H9 (cell line): Measurements from ENCODE around the gene FBXO21. TPM values are rescaled to one million over a fixed set of nuclear protein-coding genes. Genes with fewer than 3 reads are reported as not detected.

Experiments used
- DNase-seq: peaks from one replicate; pipeline ENCODE4 v3.0.0-alpha.2; 2017
- H2AFZ ChIP-seq: one replicate; pipeline ENCODE4 v1.6.1; 2013; ENCODE audit warnings: mild to moderate bottlenecking, low read length, control low read depth, moderate library complexity
- H2AK5ac ChIP-seq: 2 replicates; pipeline ENCODE4 v1.6.1; 2013; ENCODE audit warnings: low read length, control low read depth, mixed read lengths; ENCODE audit not compliant: insufficient read length
- H2BK120ac ChIP-seq: one replicate; pipeline ENCODE4 v1.6.1; 2013; ENCODE audit warnings: low read depth, mild to moderate bottlenecking, low read length, control low read depth, inconsistent platforms; ENCODE audit not compliant: poor library complexity, severe bottlenecking
- H2BK12ac ChIP-seq: 2 replicates; pipeline ENCODE4 v1.6.1; 2013; ENCODE audit warnings: low read length, control low read depth, mixed read lengths, low read depth; ENCODE audit not compliant: insufficient read length
- H2BK15ac ChIP-seq: 2 replicates; pipeline ENCODE4 v1.6.1; 2013; ENCODE audit warnings: low read depth, low read length, control low read depth
- H2BK20ac ChIP-seq: one replicate; pipeline ENCODE4 v1.6.1; 2013; ENCODE audit warnings: low read depth, mild to moderate bottlenecking, low read length, control low read depth, inconsistent platforms; ENCODE audit not compliant: poor library complexity, severe bottlenecking
- H2BK5ac ChIP-seq: 2 replicates; pipeline ENCODE4 v1.6.1; 2013; ENCODE audit warnings: low read length, control low read depth, mixed read lengths; ENCODE audit not compliant: insufficient read length
- H3K14ac ChIP-seq: 2 replicates; pipeline ENCODE4 v1.6.1; 2013; ENCODE audit warnings: low read length, control low read depth; ENCODE audit not compliant: insufficient read depth
- H3K18ac ChIP-seq: 2 replicates; pipeline ENCODE4 v1.6.1; 2013; ENCODE audit warnings: low read depth, mild to moderate bottlenecking, mixed read lengths, low read length, control low read depth; ENCODE audit not compliant: insufficient read length
- H3K23ac ChIP-seq: 2 replicates; pipeline ENCODE4 v1.6.1; 2013; ENCODE audit warnings: low read length, control low read depth, mixed read lengths, low read depth; ENCODE audit not compliant: insufficient read length
- H3K23me2 ChIP-seq: 2 replicates; pipeline ENCODE4 v1.6.1; 2013; ENCODE audit warnings: low read depth, mild to moderate bottlenecking, mixed read lengths, low read length, control low read depth; ENCODE audit not compliant: insufficient read length, poor library complexity, severe bottlenecking
- H3K27ac ChIP-seq: 2 replicates; pipeline ENCODE4 v1.5.1; 2013; ENCODE audit warnings: low read length, control low read depth, mixed read lengths, low read depth; ENCODE audit not compliant: insufficient read length
- H3K27me3 ChIP-seq: 2 replicates; pipeline ENCODE4 v1.6.1; 2013; ENCODE audit warnings: low read length, control low read depth, inconsistent platforms; ENCODE audit not compliant: insufficient read depth
- H3K4ac ChIP-seq: 2 replicates; pipeline ENCODE4 v1.6.1; 2013; ENCODE audit warnings: low read depth, mild to moderate bottlenecking, control low read depth, inconsistent platforms, low read length, moderate library complexity
- H3K4me1 ChIP-seq: 2 replicates; pipeline ENCODE4 v1.6.1; 2013; ENCODE audit warnings: low read length, control low read depth, inconsistent platforms; ENCODE audit not compliant: insufficient read depth
- H3K4me2 ChIP-seq: 2 replicates; pipeline ENCODE4 v1.6.1; 2013; ENCODE audit warnings: low read length, control low read depth, mixed read lengths; ENCODE audit not compliant: insufficient read length, insufficient read depth
- H3K56ac ChIP-seq: 2 replicates; pipeline ENCODE4 v1.6.1; 2013; ENCODE audit warnings: low read depth, mild to moderate bottlenecking, mixed read lengths, low read length, control low read depth; ENCODE audit not compliant: insufficient read length
- H3K79me1 ChIP-seq: 2 replicates; pipeline ENCODE4 v1.6.1; 2013; ENCODE audit warnings: low read depth, mild to moderate bottlenecking, moderate library complexity, low read length, control low read depth, inconsistent platforms; ENCODE audit not compliant: insufficient read depth, poor library complexity, severe bottlenecking
- H3K79me2 ChIP-seq: 2 replicates; pipeline ENCODE4 v1.6.1; 2013; ENCODE audit warnings: low read length, control low read depth, inconsistent platforms; ENCODE audit not compliant: insufficient read depth
- H3K9ac ChIP-seq: 2 replicates; pipeline ENCODE4 v1.6.1; 2013; ENCODE audit warnings: low read length, control low read depth, mixed read lengths; ENCODE audit not compliant: insufficient read length; ENCODE audit errors: extremely low read depth
- H3K9me3 ChIP-seq: one replicate; pipeline ENCODE4 v1.6.1; 2013; ENCODE audit warnings: low read depth, low read length, inconsistent platforms; ENCODE audit not compliant: control insufficient read depth
- H3T11ph ChIP-seq: one replicate; pipeline ENCODE4 v1.6.1; 2013; ENCODE audit warnings: mild to moderate bottlenecking, low read length, control low read depth, inconsistent platforms
- H4K20me1 ChIP-seq: one replicate; pipeline ENCODE4 v1.6.1; 2013; ENCODE audit not compliant: control insufficient read depth, insufficient read length, insufficient read depth
- H4K5ac ChIP-seq: 2 replicates; pipeline ENCODE4 v1.6.1; 2013; ENCODE audit warnings: low read depth, mild to moderate bottlenecking, mixed read lengths, low read length, control low read depth; ENCODE audit not compliant: insufficient read length
- H4K8ac ChIP-seq: replicated peaks from 2 replicates; pipeline ENCODE4 v1.6.1; 2013; ENCODE audit warnings: low read length, control low read depth, mixed read lengths, low read depth; ENCODE audit not compliant: insufficient read length
- H4K91ac ChIP-seq: 2 replicates; pipeline ENCODE4 v1.6.1; 2013; ENCODE audit warnings: low read depth, mild to moderate bottlenecking, moderate library complexity, mixed read lengths, low read length, control low read depth; ENCODE audit not compliant: insufficient read length
- H3K27ac Mint-ChIP-seq, 3 experiments: 2 replicates in 2 of 3; 3 replicates in 1 of 3; pipeline ENCODE4 v1.8.0; 2020 to 2021; ENCODE audit warnings: mixed read lengths in 3 of 3, mild to moderate bottlenecking in 1 of 3, moderate library complexity in 1 of 3
- H3K27me3 Mint-ChIP-seq: 2 replicates; pipeline ENCODE4 v1.8.0; 2021; ENCODE audit warnings: low read depth, mild to moderate bottlenecking, moderate library complexity, mixed read lengths
- H3K36me3 Mint-ChIP-seq, 3 experiments: 2 replicates in 2 of 3; 3 replicates in 1 of 3; pipeline ENCODE4 v1.8.0; 2020 to 2021; ENCODE audit warnings: low read depth in 3 of 3, mixed read lengths in 3 of 3; ENCODE audit not compliant: insufficient read depth in 1 of 3
- H3K4me1 Mint-ChIP-seq, 2 experiments: 2 replicates each; pipeline ENCODE4 v1.8.0; 2020; ENCODE audit warnings: mixed read lengths in 2 of 2
- H3K4me3 Mint-ChIP-seq, 2 experiments: 2 replicates in 1 of 2; 3 replicates in 1 of 2; pipeline ENCODE4 v1.8.0; 2020 to 2021; ENCODE audit warnings: mild to moderate bottlenecking in 2 of 2, mixed read lengths in 2 of 2, moderate library complexity in 1 of 2
- H3K9me3 Mint-ChIP-seq, 2 experiments: 2 replicates in 1 of 2; 3 replicates in 1 of 2; pipeline ENCODE4 v1.8.0; 2020; ENCODE audit warnings: mild to moderate bottlenecking in 2 of 2, mixed read lengths in 2 of 2, moderate library complexity in 1 of 2
- WGBS: extraction: QIAGEN DNeasy Blood & Tissue Kit; methylation state at CpG from one replicate; pipeline ENCODE4 v1.1.7; 2013; ENCODE audit warnings: missing lambda C conversion rate, low lambda C conversion rate, mixed read lengths; ENCODE audit not compliant: insufficient read length; ENCODE audit errors: extremely low coverage; 5-methylcytosine and 5-hydroxymethylcytosine counted together
- total RNA-seq: library from RNA; stranded (reverse); gene quantifications from 2 replicates; pipeline ENCODE4 v1.2.1, GENCODE V29; 2021
- TF ChIP-seq, protein P1 (sequence below): fragments of 200-600 bp; sonication (generic); conservative IDR thresholded peaks from 3 replicates; pipeline ENCODE4 v1.8.0; 2021; ENCODE audit warnings: antibody characterized with exemption, mild to moderate bottlenecking

FBXO21 gene
- total RNA-seq, 1 experiment from 2014 or later, result 58.6 TPM

DNA sequence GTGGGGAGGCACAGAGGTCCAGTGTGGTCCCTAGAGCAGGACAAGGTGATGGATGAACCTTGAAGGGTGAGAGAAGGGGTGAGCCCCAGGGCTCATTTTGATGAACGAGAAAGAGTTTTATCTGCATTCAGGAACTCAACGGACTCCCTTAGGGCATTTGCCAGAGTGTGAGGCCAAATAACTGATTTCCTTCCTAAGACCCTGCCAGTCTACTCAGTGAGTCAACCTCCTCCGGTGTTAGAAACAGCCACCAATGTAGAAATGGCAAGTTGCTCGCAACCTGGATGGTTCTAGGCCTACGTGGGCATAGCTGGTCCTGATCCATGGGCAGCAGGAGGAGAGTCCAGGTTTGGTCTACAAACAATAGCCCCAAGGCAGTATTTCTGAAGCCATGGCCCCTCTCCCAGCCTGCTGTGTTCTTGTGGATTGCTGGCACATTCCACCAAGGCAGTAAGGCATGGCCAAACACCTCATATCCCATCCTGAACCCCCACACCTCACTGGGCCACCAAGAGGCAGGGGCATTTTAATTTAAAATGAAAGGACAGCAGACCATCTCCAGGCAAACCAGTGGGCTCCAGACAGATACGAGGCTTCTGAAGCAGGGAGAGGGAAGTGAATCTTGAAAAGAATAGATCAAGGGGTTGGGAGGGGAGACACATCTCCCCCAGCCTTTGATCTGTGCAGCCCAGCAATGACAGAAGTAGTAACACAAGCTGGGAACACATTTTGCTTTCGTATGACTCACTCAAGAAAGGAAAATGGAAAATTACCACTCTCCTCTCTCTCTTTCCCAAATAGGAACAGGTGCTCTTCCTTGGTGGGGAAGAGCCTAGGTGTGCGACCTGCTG, 65.6 kb downstream of the FBXO21 start:
- H4K91ac ChIP-seq, result no peak overlapping the region
- no peak overlapping the region for H3K14ac ChIP-seq
- no peak overlapping the region for H2BK12ac ChIP-seq
- H3K9me3 ChIP-seq, result no peaks in the 10 kb centered on the region
- no peak overlapping the region for H3K27ac ChIP-seq
- H2BK5ac ChIP-seq, result no peak overlapping the region
- no peaks in the 10 kb centered on the region for H3K79me2 ChIP-seq
- no peak overlapping the region for H3K4me2 ChIP-seq
- no peak overlapping the region for H3K9ac ChIP-seq
- Mint-ChIP-seq H3K4me3 (no peak overlapping the region), H3K36me3 (peaks cover 0 to 7% (median 5%) of the 10 kb centered on the region in 3 experiments; a peak in 5 of 7 replicates), H3K27me3 (no peaks in the 10 kb centered on the region; the same call in 1 of the 2 replicates), H3K9me3 (peaks cover 9 to 12% of the 10 kb centered on the region in 2 experiments), H3K27ac (no peak overlapping the region), H3K4me1 (peaks cover 0 to 4% of the 10 kb centered on the region in 2 experiments; a peak in 2 of 4 replicates)
- H2AFZ ChIP-seq, result no peak overlapping the region
- no peak overlapping the region for H2BK15ac ChIP-seq
- H3K18ac ChIP-seq, result no peak overlapping the region
- H4K5ac ChIP-seq, result no peak overlapping the region
- no peak overlapping the region for H3T11ph ChIP-seq
- H3K79me1 ChIP-seq, result no peaks in the 10 kb centered on the region
- H3K4ac ChIP-seq, result no peak overlapping the region
- no peak overlapping the region for H2BK20ac ChIP-seq
- H3K56ac ChIP-seq, result no peak overlapping the region
- no peaks in the 10 kb centered on the region for H3K4me1 ChIP-seq
- TF ChIP-seq, protein P1, sequence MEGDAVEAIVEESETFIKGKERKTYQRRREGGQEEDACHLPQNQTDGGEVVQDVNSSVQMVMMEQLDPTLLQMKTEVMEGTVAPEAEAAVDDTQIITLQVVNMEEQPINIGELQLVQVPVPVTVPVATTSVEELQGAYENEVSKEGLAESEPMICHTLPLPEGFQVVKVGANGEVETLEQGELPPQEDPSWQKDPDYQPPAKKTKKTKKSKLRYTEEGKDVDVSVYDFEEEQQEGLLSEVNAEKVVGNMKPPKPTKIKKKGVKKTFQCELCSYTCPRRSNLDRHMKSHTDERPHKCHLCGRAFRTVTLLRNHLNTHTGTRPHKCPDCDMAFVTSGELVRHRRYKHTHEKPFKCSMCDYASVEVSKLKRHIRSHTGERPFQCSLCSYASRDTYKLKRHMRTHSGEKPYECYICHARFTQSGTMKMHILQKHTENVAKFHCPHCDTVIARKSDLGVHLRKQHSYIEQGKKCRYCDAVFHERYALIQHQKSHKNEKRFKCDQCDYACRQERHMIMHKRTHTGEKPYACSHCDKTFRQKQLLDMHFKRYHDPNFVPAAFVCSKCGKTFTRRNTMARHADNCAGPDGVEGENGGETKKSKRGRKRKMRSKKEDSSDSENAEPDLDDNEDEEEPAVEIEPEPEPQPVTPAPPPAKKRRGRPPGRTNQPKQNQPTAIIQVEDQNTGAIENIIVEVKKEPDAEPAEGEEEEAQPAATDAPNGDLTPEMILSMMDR, result no peak
- H3K23ac ChIP-seq, result no peak overlapping the region
- no peaks in the 10 kb centered on the region for H4K20me1 ChIP-seq
- no CpG with 5 or more reads among the region's 8 CpGs for WGBS
- no peak overlapping the region for H2BK120ac ChIP-seq
- no peak overlapping the region for H4K8ac ChIP-seq
- H3K23me2 ChIP-seq, result no peaks in the 10 kb centered on the region
- no peaks in the 10 kb centered on the region for H3K27me3 ChIP-seq
- no peak overlapping the region for H2AK5ac ChIP-seq
- no peak for DNase-seq
